ENCODE data around the gene ZNF488. TPM values are rescaled to one million over a fixed set of nuclear protein-coding genes. Genes with fewer than 3 reads are reported as not detected.

The ZNF488 gene
- total RNA-seq, 2 donors from 2014 or later, result not detected

GRCh38 chr10:47350671-47351640 lies 33.1 kb downstream of the ZNF488 start:
- peaks cover 0 to under 1% of the 10 kb centered on the region in 2 donors for H3K27me3 Mint-ChIP-seq
- H3K4me1 Mint-ChIP-seq (ENCODE audit: low read depth in 2 of 2), result no peaks in the 10 kb centered on the region
- no peak overlapping the region for H3K27ac Mint-ChIP-seq
- no peaks in the 10 kb centered on the region for H3K36me3 Mint-ChIP-seq
- H3K4me3 Mint-ChIP-seq, result no peak overlapping the region
- DNase-seq (ENCODE audit: low spot score) (peak; percentile 51), ATAC-seq (no peak)
- H3K9me3 Mint-ChIP-seq, result no peaks in the 10 kb centered on the region

- no peak overlapping the region for H3K27ac Mint-ChIP-seq
These were observed 34.1 kb downstream of the ZNF488 start for GRCh38 chr10:47349941-47350371.

GRCh38 chr10:47349516-47349915 lies 34.6 kb downstream of the ZNF488 start:
- peak; percentile 42 for DNase-seq (ENCODE audit: low spot score)
- Mint-ChIP-seq H3K4me1 (ENCODE audit: low read depth in 2 of 2) (no peaks in the 10 kb centered on the region), H3K4me3 (no peak overlapping the region), H3K27me3 (peaks cover 0 to 3% of the 10 kb centered on the region in 2 donors), H3K27ac (no peak overlapping the region), H3K9me3 (no peaks in the 10 kb centered on the region), H3K36me3 (no peaks in the 10 kb centered on the region)
- ATAC-seq, result no peak

More at GRCh38 chr10:47349941-47350371, 34.1 kb downstream of the ZNF488 start:
- DNase-seq (ENCODE audit: low spot score), result peak; percentile 55
- no peaks in the 10 kb centered on the region for H3K36me3 Mint-ChIP-seq
- H3K4me3 Mint-ChIP-seq, result no peak overlapping the region
- H3K27me3 Mint-ChIP-seq, result peaks cover 0 to 3% of the 10 kb centered on the region in 2 donors
- H3K4me1 Mint-ChIP-seq (ENCODE audit: low read depth in 2 of 2), result no peaks in the 10 kb centered on the region
- no peak for ATAC-seq
- H3K9me3 Mint-ChIP-seq, result no peaks in the 10 kb centered on the region

- DNase-seq (ENCODE audit: low spot score), result peak; percentile 60
- H3K9me3 Mint-ChIP-seq, result no peaks in the 10 kb centered on the region
- no peak overlapping the region for H3K27ac Mint-ChIP-seq
- peak; percentile 3 to 17 for ATAC-seq
- H3K36me3 Mint-ChIP-seq, result no peaks in the 10 kb centered on the region
- no peak overlapping the region for H3K4me3 Mint-ChIP-seq
- H3K4me1 Mint-ChIP-seq (ENCODE audit: low read depth in 2 of 2), result no peaks in the 10 kb centered on the region
- H3K27me3 Mint-ChIP-seq, result peaks cover 0 to 3% of the 10 kb centered on the region in 2 donors
These were observed 35.2 kb downstream of the ZNF488 start for GRCh38 chr10:47348661-47349470.

GRCh38 chr10:47348138-47348651 lies 35.9 kb downstream of the ZNF488 start, which contains the start of gene RBP3:
RBP3 (plus strand) TSS chr10:47348363; CDS start chr10:47348485, 122 bp downstream.
- H3K27me3 Mint-ChIP-seq, result peaks cover 0 to 3% of the 10 kb centered on the region in 2 donors
- DNase-seq (ENCODE audit: low spot score) (no peak), ATAC-seq (no peak)
- H3K36me3 Mint-ChIP-seq, result no peaks in the 10 kb centered on the region
- no peaks in the 10 kb centered on the region for H3K4me1 Mint-ChIP-seq (ENCODE audit: low read depth in 2 of 2)
- H3K4me3 Mint-ChIP-seq, result no peak within 1 kb of the TSS
- H3K9me3 Mint-ChIP-seq, result no peaks in the 10 kb centered on the region
- H3K27ac Mint-ChIP-seq, result no peak within 1 kb of the TSS

GRCh38 chr10:47347303-47347675 lies 36.8 kb downstream of the ZNF488 start:
- Mint-ChIP-seq H3K9me3 (no peaks in the 10 kb centered on the region), H3K4me1 (ENCODE audit: low read depth in 2 of 2) (no peaks in the 10 kb centered on the region), H3K4me3 (no peak overlapping the region), H3K27ac (no peak overlapping the region), H3K36me3 (no peaks in the 10 kb centered on the region), H3K27me3 (peaks cover 0 to 3% of the 10 kb centered on the region in 2 donors)
- DNase-seq (ENCODE audit: low spot score), result no peak
- no peak for ATAC-seq

GRCh38 chr10:47346581-47347302 lies 37.4 kb downstream of the ZNF488 start:
- Mint-ChIP-seq H3K4me3 (no peak overlapping the region), H3K27ac (no peak overlapping the region), H3K27me3 (peaks cover 0 to 3% of the 10 kb centered on the region in 2 donors), H3K9me3 (no peaks in the 10 kb centered on the region), H3K4me1 (ENCODE audit: low read depth in 2 of 2) (no peaks in the 10 kb centered on the region), H3K36me3 (no peaks in the 10 kb centered on the region)
- no peak for ATAC-seq
- peak; percentile 16 for DNase-seq (ENCODE audit: low spot score)

GRCh38 chr10:47344996-47345870 lies 38.9 kb downstream of the ZNF488 start:
- no peaks in the 10 kb centered on the region for H3K36me3 Mint-ChIP-seq
- H3K9me3 Mint-ChIP-seq, result no peaks in the 10 kb centered on the region
- H3K27ac Mint-ChIP-seq, result no peak overlapping the region
- no peak for ATAC-seq
- peak; percentile 6 for DNase-seq (ENCODE audit: low spot score)
- H3K4me3 Mint-ChIP-seq, result no peak overlapping the region
- no peaks in the 10 kb centered on the region for H3K4me1 Mint-ChIP-seq (ENCODE audit: low read depth in 2 of 2)
- H3K27me3 Mint-ChIP-seq, result peaks cover 9 to 13% of the 10 kb centered on the region in 2 donors

GRCh38 chr10:47340608-47341170 lies 43.4 kb downstream of the ZNF488 start:
- no peak for DNase-seq (ENCODE audit: low spot score)
- H3K4me1 Mint-ChIP-seq (ENCODE audit: low read depth in 2 of 2), result no peaks in the 10 kb centered on the region
- peak; percentile 52 to 58 for ATAC-seq

GRCh38 chr10:47339759-47340607 lies 44.1 kb downstream of the ZNF488 start:
- H3K4me3 Mint-ChIP-seq, result no peak overlapping the region
- no peak overlapping the region for H3K27ac Mint-ChIP-seq
- DNase-seq (ENCODE audit: low spot score), result no peak
- H3K27me3 Mint-ChIP-seq, result peaks cover 15 to 23% of the 10 kb centered on the region in 2 donors
- H3K9me3 Mint-ChIP-seq, result no peaks in the 10 kb centered on the region
- peak; percentile 20 to 26 for ATAC-seq
- H3K4me1 Mint-ChIP-seq (ENCODE audit: low read depth in 2 of 2), result no peaks in the 10 kb centered on the region
- no peaks in the 10 kb centered on the region for H3K36me3 Mint-ChIP-seq

More at GRCh38 chr10:47340608-47341170, 43.4 kb downstream of the ZNF488 start:
- Mint-ChIP-seq H3K27me3 (peaks cover 14 to 23% of the 10 kb centered on the region in 2 donors), H3K27ac (no peak overlapping the region), H3K9me3 (no peaks in the 10 kb centered on the region), H3K36me3 (no peaks in the 10 kb centered on the region), H3K4me3 (no peak overlapping the region)

GRCh38 chr10:47339186-47339735 lies 44.8 kb downstream of the ZNF488 start:
- Mint-ChIP-seq H3K9me3 (no peaks in the 10 kb centered on the region), H3K4me3 (no peak overlapping the region), H3K27ac (no peak overlapping the region), H3K4me1 (ENCODE audit: low read depth in 2 of 2) (no peaks in the 10 kb centered on the region), H3K36me3 (no peaks in the 10 kb centered on the region), H3K27me3 (peaks cover 18 to 29% of the 10 kb centered on the region in 2 donors)
- DNase-seq (ENCODE audit: low spot score) (no peak), ATAC-seq (peak in 1 of 2 donors; percentile 34)
